GM18519 (cell line): Measurements from ENCODE around the gene NTM.

Source experiments
- ATAC-seq: cut with Tn5 transposase; IDR thresholded peaks from one replicate; pipeline ENCODE4 v1.9.1; 2021; ENCODE audit warnings: mild to moderate bottlenecking, moderate library complexity; ENCODE audit not compliant: unreplicated experiment, low FRiP score

Gene NTM

GRCh38 chr11:131538322-131538721, 167.9 kb downstream of the NTM start:
- no peak for ATAC-seq

- ATAC-seq, result no peak
Measured at GRCh38 chr11:131540676-131541075, 170.3 kb downstream of the NTM start.

- no peak for ATAC-seq
Measured at GRCh38 chr11:131543389-131544025, 173.1 kb downstream of the NTM start.

- no peak for ATAC-seq
Measured at GRCh38 chr11:131544591-131544990, 174.2 kb downstream of the NTM start.

GRCh38 chr11:131546218-131546895, 175.9 kb downstream of the NTM start:
- no peak for ATAC-seq

- ATAC-seq, result no peak
Measured at GRCh38 chr11:131549099-131549498, 178.7 kb downstream of the NTM start.

GRCh38 chr11:131549770-131550169, 179.4 kb downstream of the NTM start:
- no peak for ATAC-seq

- no peak for ATAC-seq
Measured at GRCh38 chr11:131560287-131560686, 189.9 kb downstream of the NTM start.

GRCh38 chr11:131561501-131561900, 191.1 kb downstream of the NTM start:
- no peak for ATAC-seq

GRCh38 chr11:131561972-131562371, 191.6 kb downstream of the NTM start:
- ATAC-seq, result no peak

- no peak for ATAC-seq
Measured at GRCh38 chr11:131568318-131568717, 197.9 kb downstream of the NTM start.

GRCh38 chr11:131571571-131571970, 201.2 kb downstream of the NTM start:
- ATAC-seq, result no peak

- ATAC-seq, result no peak
Measured at GRCh38 chr11:131572423-131572822, 202.0 kb downstream of the NTM start.

- peak; percentile 75 for ATAC-seq
Measured at GRCh38 chr11:131579932-131580387, 209.5 kb downstream of the NTM start.

- ATAC-seq, result no peak
Measured at GRCh38 chr11:131580476-131580875, 210.1 kb downstream of the NTM start.

- no peak for ATAC-seq
Measured at GRCh38 chr11:131581046-131581445, 210.6 kb downstream of the NTM start.

- no peak for ATAC-seq
Measured at GRCh38 chr11:131582021-131582525, 211.7 kb downstream of the NTM start.

GRCh38 chr11:131583421-131583820, 213.0 kb downstream of the NTM start:
- no peak for ATAC-seq

- ATAC-seq, result no peak
Measured at GRCh38 chr11:131583938-131584337, 213.5 kb downstream of the NTM start.

GRCh38 chr11:131584785-131585592, 214.6 kb downstream of the NTM start:
- ATAC-seq, result no peak

- ATAC-seq, result no peak
Measured at GRCh38 chr11:131588057-131588456, 217.6 kb downstream of the NTM start.
